HepG2 (cell line): Measurements from ENCODE around the gene INSIG2. TPM values are rescaled to one million over a fixed set of nuclear protein-coding genes. Genes with fewer than 3 reads are reported as not detected.
A peak's percentile ranks its signal among the peaks of the same experiment; 100 is the strongest.

Source experiments
- ATAC-seq: fragments of 200-7000 bp; cut with Tn5 transposase; 3 replicates; pipeline ENCODE4 v1.9.1; 2020; ENCODE audit warnings: mild to moderate bottlenecking, moderate library complexity
- BruUV-seq: library from RNA; stranded (reverse); fragments of 400-500 nt; replicated peaks from 2 replicates; lab custom pipeline; 2021; lab: Mats Ljungman, UMichigan
- CTCF ChIA-PET: fragments of 300-600 bp; formaldehyde crosslinking; extraction: SDS; loops from one replicate; lab custom pipeline; 2021; ENCODE audit warnings: low total read pairs, inconsistent platforms, low intra/inter-chr PET ratio; lab: Yijun Ruan, JAX
- POLR2A ChIA-PET: fragments of 350-600 bp; sonication (Branson Sonifier 250); formaldehyde crosslinking; loops from one replicate; lab custom pipeline; 2020; ENCODE audit warnings: antibody characterized with exemption, inconsistent platforms; lab: Yijun Ruan, JAX
- DNase-seq: peaks from one replicate; pipeline ENCODE4 v3.0.0-alpha.2; 2015; ENCODE audit warnings: low spot score
- FAIRE-seq: peaks from 3 replicates; lab custom pipeline; 2011; peaks lifted over from hg19 to GRCh38; lab: Jason Lieb, UNC
- H2AFZ ChIP-seq: one replicate; pipeline ENCODE4 v1.6.1; 2011; ENCODE audit warnings: low read length, inconsistent platforms
- H3K27ac ChIP-seq: fragments of 300-600 bp; 3 replicates; pipeline ENCODE4 v1.8.0; 2011; ENCODE audit warnings: mixed run types, mild to moderate bottlenecking, mixed read lengths, low read length, inconsistent platforms; ENCODE audit not compliant: insufficient read depth; ENCODE audit errors: extremely low read length
- H3K27me3 ChIP-seq, 2 experiments: fragments of 200-600 bp in 1 of 2; 2 replicates in 1 of 2; 3 replicates in 1 of 2; pipeline versions ENCODE4 v1.6.0 to v1.8.0; 2011; ENCODE audit warnings: low read length in 2 of 2, mild to moderate bottlenecking in 2 of 2, moderate library complexity in 2 of 2, inconsistent platforms in 1 of 2; ENCODE audit not compliant: insufficient read depth in 2 of 2, control insufficient read depth in 1 of 2
- H3K36me3 ChIP-seq, 2 experiments: fragments of 200-600 bp in 1 of 2; replicated peaks in 1 of 2; 2 replicates in 1 of 2; 3 replicates in 1 of 2; pipeline versions ENCODE4 v1.5.1 to v1.8.0; 2011; ENCODE audit warnings: low read length in 2 of 2, inconsistent platforms in 1 of 2; ENCODE audit not compliant: insufficient read depth in 2 of 2, control insufficient read depth in 1 of 2
- H3K4me1 ChIP-seq: 2 replicates; pipeline ENCODE4 v1.5.1; 2012; ENCODE audit warnings: low read length, inconsistent platforms; ENCODE audit not compliant: insufficient read depth
- H3K4me2 ChIP-seq: 2 replicates; pipeline ENCODE4 v1.6.0; 2011; ENCODE audit warnings: low read depth, low read length, inconsistent platforms
- H3K4me3 ChIP-seq, 3 experiments: fragments of 200-600 bp in 1 of 3; sonication (generic), shearing (Covaris generic) in 1 of 3; replicated peaks in 1 of 3; 2 replicates each; pipeline ENCODE4 v1.5.1; 2011 to 2016; ENCODE audit warnings: low read length in 3 of 3, inconsistent platforms in 2 of 3, low read depth in 2 of 3, mild to moderate bottlenecking in 2 of 3, control low read depth in 1 of 3, mixed read lengths in 1 of 3; ENCODE audit not compliant: insufficient read depth in 1 of 3
- H3K79me2 ChIP-seq: one replicate; pipeline ENCODE4 v1.6.1; 2011; ENCODE audit warnings: low read length, inconsistent platforms; ENCODE audit not compliant: insufficient read depth
- H3K9ac ChIP-seq: 2 replicates; pipeline ENCODE4 v1.6.0; 2011; ENCODE audit warnings: mild to moderate bottlenecking, low read depth, low read length, inconsistent platforms; ENCODE audit not compliant: insufficient read depth
- H3K9me3 ChIP-seq: 2 replicates; pipeline ENCODE4 v1.5.1; 2012; ENCODE audit warnings: mild to moderate bottlenecking, low read length
- H4K20me1 ChIP-seq: 2 replicates; pipeline ENCODE4 v1.6.0; 2011; ENCODE audit warnings: inconsistent platforms, mild to moderate bottlenecking, low read length, moderate library complexity; ENCODE audit not compliant: insufficient read depth
- EED ChIP-seq: sonication (generic); formaldehyde crosslinking; IDR thresholded peaks from 2 replicates; pipeline ENCODE4 v1.5.0; 2020; ENCODE audit warnings: mild to moderate bottlenecking, missing genetic modification reagents
- MBD4 ChIP-seq: IDR thresholded peaks from 2 replicates; pipeline ENCODE4 v1.6.1; 2012; ENCODE audit warnings: low read length, inconsistent platforms, borderline replicate concordance
- MED13 ChIP-seq: sonication (generic); formaldehyde crosslinking; IDR thresholded peaks from 2 replicates; pipeline ENCODE4 v1.5.0; 2020; ENCODE audit warnings: missing genetic modification reagents
- POLR2AphosphoS5 ChIP-seq: IDR thresholded peaks from 2 replicates; pipeline ENCODE4 v1.6.1; 2012; ENCODE audit warnings: low read depth, low read length
- POLR2G ChIP-seq: fragments of 200-400 bp; formaldehyde crosslinking; IDR thresholded peaks from 2 replicates; pipeline ENCODE4 v1.6.1; 2018; ENCODE audit warnings: mild to moderate bottlenecking, low read depth, low read length, moderate library complexity
- SP1 ChIP-seq, 2 experiments: fragments of 450-650 bp in 1 of 2; sonication (generic) in 1 of 2; formaldehyde crosslinking in 1 of 2; IDR thresholded peaks; 2 replicates each; pipeline versions ENCODE4 v1.4.0 to v1.6.1; 2016 to 2020; ENCODE audit warnings: missing genetic modification reagents in 1 of 2
- ZNF274 ChIP-seq: sonication (generic); formaldehyde crosslinking; IDR thresholded peaks from 2 replicates; pipeline ENCODE4 v1.5.1; 2020; ENCODE audit warnings: mild to moderate bottlenecking, missing genetic modification reagents
- ZNF343 ChIP-seq: sonication (generic); formaldehyde crosslinking; IDR thresholded peaks from 2 replicates; pipeline ENCODE4 v1.4.0; 2020; ENCODE audit warnings: mild to moderate bottlenecking, missing genetic modification reagents
- WGBS: methylation state at CpG from one replicate; pipeline ENCODE4 v1.1.6; 2017; ENCODE audit warnings: low lambda C conversion rate; 5-methylcytosine and 5-hydroxymethylcytosine counted together
- in situ Hi-C: cut with HindIII; loops from 2 replicates; pipeline ENCODE4 v1.10.0; 2017; ENCODE audit warnings: low pct_unique_long_range_greater_than_20kb; ENCODE audit not compliant: extremely low pct_ligation_motif_present
- intact Hi-C: fragments of 100-400 bp; cut with micrococcal nuclease; formaldehyde crosslinking; loops from one replicate; pipeline ENCODE4 v1.10.0; 2022; ENCODE audit not compliant: unreplicated experiment
- polyA plus RNA-seq, 8 experiments: library from polyadenylated mRNA; depleted of rRNA in 3 of 8; stranded (reverse) in 7 of 8; unstranded in 1 of 8; fragments of >200 nt; fragmentation: Illumina TruSeq in 4 of 8; extraction: Trizol in 4 of 8; gene quantifications; 2 replicates each; pipeline versions ENCODE4 v1.2.1 to v1.2.3, GENCODE V29; 2011 to 2016; ENCODE audit warnings: low read depth in 4 of 8, missing spikeins in 1 of 8, mixed read lengths in 1 of 8; ENCODE audit not compliant: insufficient read depth in 1 of 8
- total RNA-seq, 5 experiments: library from RNA; depleted of rRNA; stranded (reverse); fragments of >200 nt; fragmentation: Illumina TruSeq; extraction: Trizol; gene quantifications; 2 replicates each; pipeline ENCODE4 v1.2.3, GENCODE V29; 2016; ENCODE audit warnings: low read depth in 1 of 5

INSIG2 gene
- total and polyA plus RNA-seq, 2 of the 13 experiments (the other 11 are each of a cell fraction or from before 2014, with no cell fraction given), result 73.5 to 481 TPM

- no peak for TF ChIP-seq EED (CRISPR knock-in tag)
Measured at GRCh38 chr2:118119761-118120400, 31.6 kb downstream of the INSIG2 start (continued).

GRCh38 chr2:118120401-118120780 is 32.1 kb downstream of the INSIG2 start:
- Histone ChIP-seq H3K4me2 (no peak overlapping the region), H3K27me3 (no peaks in the 10 kb centered on the region; a peak in 1 of 5 replicates), H3K36me3 (no peaks in the 10 kb centered on the region; a peak in 1 of 5 replicates), H4K20me1 (peaks cover 4% of the 10 kb centered on the region; the same call in 1 of the 2 replicates), H3K4me1 (peaks cover 52% of the 10 kb centered on the region), H2AFZ (no peak overlapping the region), H3K9me3 (no peaks in the 10 kb centered on the region), H3K9ac (no peak overlapping the region), H3K4me3 (no peak overlapping the region), H3K79me2 (no peaks in the 10 kb centered on the region), H3K27ac (no peak overlapping the region)
- ATAC-seq (no peak), DNase-seq (no peak), FAIRE-seq (no peak)
- WGBS, result 97% methylated on average over 4 of the region's 4 CpGs
- POLR2A ChIA-PET, result no interaction called here
- CTCF ChIA-PET, result no interaction called here
- in situ Hi-C loops (no loop called here), intact Hi-C loops (no loop called here)
- BruUV-seq, result no TSS peak
- TF ChIP-seq ZNF274 (no peak), MBD4 (no peak), ZNF343 (CRISPR knock-in tag) (no peak), POLR2AphosphoS5 (no peak), MED13 (no peak)

GRCh38 chr2:118121101-118121500 is 32.8 kb downstream of the INSIG2 start:
- H3K4me1 ChIP-seq, result peaks cover 52% of the 10 kb centered on the region

More at GRCh38 chr2:118121101-118121500, 32.8 kb downstream of the INSIG2 start:
- no peaks in the 10 kb centered on the region for H3K9me3 ChIP-seq
- ChIA-PET POLR2A (no interaction called here), CTCF (no interaction called here)
- ATAC-seq (no peak), FAIRE-seq (no peak), DNase-seq (no peak)
- no peaks in the 10 kb centered on the region; a peak in 1 of 5 replicates for H3K27me3 ChIP-seq
- H3K36me3 ChIP-seq, result no peaks in the 10 kb centered on the region
- no peak overlapping the region for H3K9ac ChIP-seq
- H2AFZ ChIP-seq, result no peak overlapping the region
- peaks cover 4% of the 10 kb centered on the region; the same call in 1 of the 2 replicates for H4K20me1 ChIP-seq
- in situ Hi-C loops, result no loop called here
- no TSS peak for BruUV-seq
- H3K79me2 ChIP-seq, result no peaks in the 10 kb centered on the region
- TF ChIP-seq SP1 (IDR thresholded peaks at IDR 0.05) (no peak), SP1 (CRISPR knock-in tag; IDR thresholded peaks at IDR 0.05) (no peak), POLR2G (peak; percentile 41; the same call in 1 of the 2 replicates)
- no peak overlapping the region for H3K4me2 ChIP-seq
- intact Hi-C loops, result no loop called here
- H3K27ac ChIP-seq, result no peak overlapping the region
- H3K4me3 ChIP-seq, result no peak overlapping the region
